ENCODE data around the gene GPR161. TPM values are rescaled to one million over a fixed set of nuclear protein-coding genes. Genes with fewer than 3 reads are reported as not detected.
A peak's percentile ranks its signal among the peaks of the same experiment; 100 is the strongest.

The GPR161 gene
- polyA plus RNA-seq, 1 experiment, result 20.4 TPM

- Histone ChIP-seq H3K27me3 (ENCODE audit: control insufficient read depth, insufficient read depth, low read length) (no peaks in the 10 kb centered on the region), H3K4me3 (ENCODE audit: low read depth, low read length) (no peak overlapping the region), H3K36me3 (ENCODE audit: control insufficient read depth, insufficient read depth, low read length) (peaks cover 2% of the 10 kb centered on the region; the same call in 1 of the 2 replicates)
- DNase-seq (ENCODE audit: low read depth), result no peak
- ChIA-PET POLR2A (no interaction called here), CTCF (interaction anchor here (0.6 to 2.9 kb wide), 23 partner anchors 10 to 1257 kb away, joined by 3 to 20 read pairs (median 4); no protein-coding TSS in a partner anchor)
- peak; percentile 88 for TF ChIP-seq CTCF (IDR thresholded peaks at IDR 0.05; ENCODE audit: insufficient read depth, low read depth, low read length)
Measured at GRCh38 chr1:168084396-168085231, 52.1 kb downstream of the GPR161 start.

DNA sequence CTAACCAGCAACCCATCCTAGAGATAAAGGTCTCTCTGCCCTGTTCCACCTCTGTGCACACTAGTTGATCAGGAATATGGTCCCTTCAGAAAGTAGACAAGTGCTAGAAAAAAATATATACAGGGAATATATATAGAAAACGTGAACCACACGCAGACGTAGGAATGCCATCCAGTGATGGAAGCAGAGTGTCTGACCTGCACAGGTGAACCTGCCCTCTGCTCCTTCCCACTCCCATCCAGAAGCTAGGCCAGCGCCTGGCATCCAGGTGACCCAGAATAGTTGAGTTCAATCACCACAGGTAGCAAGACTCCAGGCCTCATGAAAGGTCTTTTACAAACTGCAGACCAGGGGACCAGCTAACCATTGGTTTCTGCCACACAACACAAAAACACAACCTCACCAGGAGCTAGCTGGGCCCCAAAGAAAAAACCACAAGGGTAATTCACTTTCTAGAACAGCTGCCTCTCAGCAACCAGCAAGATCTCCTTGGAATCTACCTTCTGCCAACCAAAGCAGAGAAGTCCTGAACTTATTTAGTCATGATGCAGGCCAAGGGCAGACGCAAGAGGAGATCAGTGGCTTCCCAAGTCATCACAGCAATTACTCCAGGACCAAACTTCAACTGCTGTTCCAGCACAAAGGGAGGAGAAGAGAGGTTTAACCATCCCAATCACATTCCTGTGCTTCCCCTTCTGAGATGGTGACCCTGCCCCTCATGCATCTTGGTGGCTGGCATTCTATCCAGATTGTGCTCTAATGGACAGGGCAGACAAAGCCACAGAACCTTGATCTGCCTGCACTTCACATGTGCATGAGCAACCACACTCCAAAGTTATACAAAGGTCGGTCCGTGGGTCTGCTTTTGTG lies 53.0 kb downstream of the GPR161 start:
- no peak for TF ChIP-seq CTCF (IDR thresholded peaks at IDR 0.05; ENCODE audit: insufficient read depth, low read depth, low read length)
- Histone ChIP-seq H3K36me3 (ENCODE audit: control insufficient read depth, insufficient read depth, low read length) (peaks cover 2% of the 10 kb centered on the region; the same call in 1 of the 2 replicates), H3K27me3 (ENCODE audit: control insufficient read depth, insufficient read depth, low read length) (no peaks in the 10 kb centered on the region), H3K4me3 (ENCODE audit: low read depth, low read length) (no peak overlapping the region)
- ChIA-PET CTCF (interaction anchor here (0.6 to 2.9 kb wide), 26 partner anchors 10 to 1258 kb away, joined by 3 to 20 read pairs (median 4); no protein-coding TSS in a partner anchor), POLR2A (no interaction called here)
- DNase-seq (ENCODE audit: low read depth), result no peak

- DNase-seq (ENCODE audit: low read depth), result no peak
- H3K27me3 ChIP-seq (ENCODE audit: control insufficient read depth, insufficient read depth, low read length), result no peaks in the 10 kb centered on the region
- H3K36me3 ChIP-seq (ENCODE audit: control insufficient read depth, insufficient read depth, low read length), result peaks cover 6% of the 10 kb centered on the region
- ChIA-PET POLR2A (interaction anchor here (0.6 kb wide), 1 partner anchor 53 kb away, joined by 3 read pairs; no protein-coding TSS in a partner anchor), CTCF (interaction anchor here (0.7 to 2.9 kb wide), 50 partner anchors 10 to 375 kb away, joined by 3 to 20 read pairs (median 4); partner anchors contain the start of genes DCAF6 and MPC2)
- no peak overlapping the region for H3K4me3 ChIP-seq (ENCODE audit: low read depth, low read length)
- peak; percentile 96 for TF ChIP-seq CTCF (IDR thresholded peaks at IDR 0.05; ENCODE audit: insufficient read depth, low read depth, low read length)
Measured at GRCh38 chr1:168082008-168082876, 54.5 kb downstream of the GPR161 start.

DNA sequence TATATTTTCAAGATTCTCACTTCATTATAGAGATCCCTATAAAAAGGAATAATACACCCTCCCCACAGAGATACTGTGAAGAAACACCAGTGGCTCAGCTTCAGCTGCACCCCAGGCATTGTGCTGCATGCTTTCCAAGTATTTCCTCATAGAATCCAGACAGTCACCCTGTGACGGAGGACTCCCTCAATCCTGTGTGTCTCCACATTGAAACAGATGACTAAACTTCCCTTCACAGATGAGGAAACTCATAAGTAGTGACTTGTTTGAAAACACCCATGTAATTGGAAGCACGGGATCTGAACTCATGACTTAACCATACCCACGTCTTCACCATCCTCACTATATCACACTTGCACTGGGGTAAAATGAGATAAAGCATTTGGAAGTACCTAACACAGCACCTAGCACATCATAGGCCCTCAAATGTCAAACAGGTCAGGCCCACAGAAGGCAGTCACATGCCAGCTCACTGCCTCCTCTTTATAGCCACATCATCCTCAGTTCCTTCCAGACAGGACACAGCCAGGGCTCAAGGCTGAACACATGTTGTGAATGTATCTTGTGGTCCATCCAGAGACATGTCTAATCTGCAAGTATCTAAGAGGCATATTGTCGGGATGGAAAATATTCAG lies 55.2 kb downstream of the GPR161 start:
- POLR2A ChIA-PET, result interaction anchor here (0.5 to 0.6 kb wide), 2 partner anchors 148 to 238 kb away, joined by 3 read pairs; no protein-coding TSS in a partner anchor
- Histone ChIP-seq H3K36me3 (ENCODE audit: control insufficient read depth, insufficient read depth, low read length) (peaks cover 8% of the 10 kb centered on the region), H3K4me3 (ENCODE audit: low read depth, low read length) (no peak overlapping the region), H3K27me3 (ENCODE audit: control insufficient read depth, insufficient read depth, low read length) (no peaks in the 10 kb centered on the region)
- CTCF ChIA-PET, result interaction anchor here (0.9 to 2.9 kb wide), 35 partner anchors 10 to 367 kb away, joined by 3 to 20 read pairs (median 4); partner anchors contain the start of genes DCAF6 and MPC2
- no peak for TF ChIP-seq CTCF (IDR thresholded peaks at IDR 0.05; ENCODE audit: insufficient read depth, low read depth, low read length)
- peak; percentile 74 for DNase-seq (ENCODE audit: low read depth)
